ENCODE results near the gene NAV1. TPM values are rescaled to one million over a fixed set of nuclear protein-coding genes. Genes with fewer than 3 reads are reported as not detected.

NAV1 gene
- total and polyA plus RNA-seq, 2 donors (not counting 3 experiments of a cell fraction or from before 2014, with no cell fraction given) = 19.9 to 138 TPM

DNA sequence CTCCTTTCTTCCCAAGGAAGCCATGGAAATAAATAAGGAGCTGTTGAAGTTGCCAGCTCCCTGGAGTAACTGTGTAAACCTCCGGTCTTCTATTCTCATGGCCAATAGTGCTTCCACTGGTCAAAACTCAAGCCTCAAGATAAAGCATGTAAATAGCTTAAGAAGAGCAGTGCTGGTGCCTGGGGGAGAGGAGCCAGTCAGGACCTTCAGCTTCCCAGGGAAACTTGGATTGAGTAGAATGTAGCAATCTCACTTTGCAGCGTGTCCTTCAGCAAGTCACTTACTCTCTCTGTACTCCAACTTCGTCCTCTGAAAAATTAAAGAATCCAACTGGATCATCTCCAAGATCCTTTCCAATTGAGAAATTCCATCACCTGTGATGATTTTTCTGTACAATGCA lies 44.7 kb downstream of the NAV1 start:
- no TSS peak for BruUV-seq (replicated peaks)
- no peaks in the 10 kb centered on the region for H3K9me1 ChIP-seq (replicated peaks; ENCODE audit: control insufficient read depth, extremely low read depth, insufficient read depth, low read length)
- no peak overlapping the region for H3K4me2 ChIP-seq (ENCODE audit: insufficient read depth, low read length)
- peaks cover 69% of the 10 kb centered on the region for H3K79me2 ChIP-seq (ENCODE audit: control insufficient read depth, insufficient read depth, low read length)
- no peak for DNase-seq (ENCODE audit: low read depth, low spot score)
- CTCF ChIA-PET = interaction anchor here (0.9 to 1.4 kb wide), 4 partner anchors 9 to 24 kb away, joined by 3 to 4 read pairs (median 4); no protein-coding TSS in a partner anchor
- H3K4me3 ChIP-seq (replicated peaks in 1 of 3; ENCODE audit: insufficient read depth in 1 of 3, low read depth in 1 of 3, low read length in 3 of 3) = no peak overlapping the region
- dilution Hi-C loops (cut with MboI; ENCODE audit: extremely low pct_ligation_motif_present, low sequenced_read_pairs) (no loop called here), intact Hi-C loops (cut with micrococcal nuclease) (no loop called here)
- H3K36me3 ChIP-seq (ENCODE audit: control insufficient read depth in 2 of 2, extremely low read depth in 1 of 2, insufficient read depth in 2 of 2, low read length in 2 of 2) = no peaks in the 10 kb centered on the region
- H3K27me3 ChIP-seq (ENCODE audit: control insufficient read depth in 2 of 2, insufficient read depth in 2 of 2, low read length in 2 of 2) = no peaks in the 10 kb centered on the region
- TF ChIP-seq, protein P1, sequence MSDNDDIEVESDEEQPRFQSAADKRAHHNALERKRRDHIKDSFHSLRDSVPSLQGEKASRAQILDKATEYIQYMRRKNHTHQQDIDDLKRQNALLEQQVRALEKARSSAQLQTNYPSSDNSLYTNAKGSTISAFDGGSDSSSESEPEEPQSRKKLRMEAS (IDR thresholded peaks at IDR 0.05; ENCODE audit: insufficient read depth, insufficient read length) = no peak
- TF ChIP-seq EZH2 (IDR thresholded peaks at IDR 0.05; ENCODE audit: borderline replicate concordance, low read depth, low read length, severe bottlenecking) (no peak), JUN (IDR thresholded peaks at IDR 0.05; ENCODE audit: borderline replicate concordance, insufficient read depth, insufficient read length, low read depth) (no peak), POLR2A (IDR thresholded peaks at IDR 0.05; ENCODE audit: low read depth, low read length) (no peak), FOS (IDR thresholded peaks at IDR 0.05; ENCODE audit: borderline replicate concordance, insufficient read depth, low read length) (no peak), GATA2 (IDR thresholded peaks at IDR 0.05; ENCODE audit: insufficient read depth, insufficient read length, low read depth, low read length) (no peak), MYC (IDR thresholded peaks at IDR 0.05; ENCODE audit: low read depth, low read length) (no peak), POLR2AphosphoS5 (IDR thresholded peaks at IDR 0.05; ENCODE audit: insufficient read depth, low read depth, low read length) (no peak), CTCF (IDR thresholded peaks at IDR 0.05; ENCODE audit: extremely low read depth in 1 of 2, insufficient read depth in 1 of 2, low read depth in 1 of 2, low read length in 2 of 2) (no peak)
- no peaks in the 10 kb centered on the region for H3K9me3 ChIP-seq (replicated peaks; ENCODE audit: control insufficient read depth, insufficient read depth, low read length)
- no peak overlapping the region for H3K27ac ChIP-seq (ENCODE audit: insufficient read depth, low read depth, low read length)
- H4K20me1 ChIP-seq (replicated peaks; ENCODE audit: control insufficient read depth, extremely low read depth, insufficient read depth, low read length) = peaks cover 3% of the 10 kb centered on the region
- H2AFZ ChIP-seq (ENCODE audit: low read depth, low read length) = no peak overlapping the region
- FAIRE-seq = no peak
- H3K9ac ChIP-seq (replicated peaks; ENCODE audit: extremely low read depth, insufficient read depth, low read length) = no peak overlapping the region
- POLR2A ChIA-PET = interaction anchor here (0.6 kb wide), 1 partner anchor 24 kb away, joined by 3 read pairs; no protein-coding TSS in a partner anchor
- H3K4me1 ChIP-seq (ENCODE audit: control insufficient read depth, extremely low read depth, insufficient read depth, low read length) = no peaks in the 10 kb centered on the region
